ENCODE results near the gene EVX1. TPM values are rescaled to one million over a fixed set of nuclear protein-coding genes. Genes with fewer than 3 reads are reported as not detected.

Gene EVX1
- total RNA-seq, 4 donors from 2014 or later, result 1.4 to 17.2 (median 3.4) TPM; not detected in 1

DNA sequence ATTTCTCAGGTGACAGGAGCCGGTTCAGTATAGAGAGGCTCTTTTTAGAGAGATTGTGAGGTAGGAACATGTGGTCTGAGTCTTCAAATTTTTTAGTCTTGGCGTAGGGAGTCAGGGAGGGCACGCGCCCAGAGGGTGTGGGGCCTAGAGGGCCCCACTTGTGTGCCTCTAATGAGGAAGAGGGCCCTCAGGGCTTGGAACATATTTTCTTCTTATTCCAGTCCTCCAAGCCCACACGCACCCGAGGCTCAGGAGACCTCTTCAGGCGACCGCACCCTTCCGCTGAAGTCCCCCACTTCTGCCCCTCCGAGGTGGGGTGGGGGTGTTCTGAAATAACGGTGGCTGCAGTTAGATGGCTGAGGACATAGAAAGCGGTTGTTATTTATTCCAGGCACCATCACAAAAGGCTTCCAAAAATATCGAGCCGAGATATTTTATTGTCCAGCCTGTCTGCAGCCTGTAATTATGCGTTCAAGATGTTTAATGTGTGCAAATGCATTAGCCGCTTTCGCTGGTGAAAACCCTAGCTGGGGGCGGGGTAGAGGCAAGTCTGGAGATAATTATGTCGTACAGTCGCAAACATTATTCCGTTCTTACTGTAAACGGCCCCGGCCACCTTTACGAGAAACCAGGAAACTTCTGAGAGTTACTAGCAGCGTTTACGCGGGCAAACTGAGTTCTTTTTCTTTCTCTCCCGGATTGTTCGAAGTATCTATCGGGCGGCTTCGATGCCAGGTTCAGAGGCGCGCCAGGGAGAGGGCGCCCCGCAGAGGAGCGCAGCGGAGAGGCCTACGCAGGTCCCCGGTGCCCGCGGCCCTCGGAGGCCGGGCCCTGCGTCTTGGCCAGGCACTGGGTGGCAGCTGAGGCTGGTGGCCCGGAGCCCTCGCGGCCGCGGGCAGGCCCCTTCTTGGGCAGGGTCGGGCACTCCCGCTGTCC is 29.8 kb upstream of the EVX1 start:
- no peak for DNase-seq
- Histone ChIP-seq H3K4me1 (peaks cover 0 to 53% (median 30%) of the 10 kb centered on the region in 4 donors), H3K27me3 (peaks cover 72% of the 10 kb centered on the region), H3K27ac (no peak overlapping the region), H3K4me3 (peak overlapping the region in 1 of 4 donors; percentile 3), H3K36me3 (no peaks in the 10 kb centered on the region), H3K9me3 (no peaks in the 10 kb centered on the region)
- intact Hi-C loops (cut with DNase I; ENCODE audit: low total_unique reads) (no loop called here), in situ Hi-C loops (cut with MboI; ENCODE audit: low pct_ligation_motif_present in 1 of 4, low pct_unique_long_range_greater_than_20kb in 1 of 4, low sequenced_read_pairs in 3 of 4) (loop anchor here (10.0 to 25.0 kb wide), 6 partner anchors 375 to 800 kb away; no protein-coding TSS in a partner anchor)
- TF ChIP-seq POLR2A (IDR thresholded peaks at IDR 0.05) (no peak), EP300 (IDR thresholded peaks at IDR 0.05; ENCODE audit: low read depth) (no peak), POLR2AphosphoS5 (IDR thresholded peaks at IDR 0.05) (no peak)
- TF ChIP-seq, protein P1, sequence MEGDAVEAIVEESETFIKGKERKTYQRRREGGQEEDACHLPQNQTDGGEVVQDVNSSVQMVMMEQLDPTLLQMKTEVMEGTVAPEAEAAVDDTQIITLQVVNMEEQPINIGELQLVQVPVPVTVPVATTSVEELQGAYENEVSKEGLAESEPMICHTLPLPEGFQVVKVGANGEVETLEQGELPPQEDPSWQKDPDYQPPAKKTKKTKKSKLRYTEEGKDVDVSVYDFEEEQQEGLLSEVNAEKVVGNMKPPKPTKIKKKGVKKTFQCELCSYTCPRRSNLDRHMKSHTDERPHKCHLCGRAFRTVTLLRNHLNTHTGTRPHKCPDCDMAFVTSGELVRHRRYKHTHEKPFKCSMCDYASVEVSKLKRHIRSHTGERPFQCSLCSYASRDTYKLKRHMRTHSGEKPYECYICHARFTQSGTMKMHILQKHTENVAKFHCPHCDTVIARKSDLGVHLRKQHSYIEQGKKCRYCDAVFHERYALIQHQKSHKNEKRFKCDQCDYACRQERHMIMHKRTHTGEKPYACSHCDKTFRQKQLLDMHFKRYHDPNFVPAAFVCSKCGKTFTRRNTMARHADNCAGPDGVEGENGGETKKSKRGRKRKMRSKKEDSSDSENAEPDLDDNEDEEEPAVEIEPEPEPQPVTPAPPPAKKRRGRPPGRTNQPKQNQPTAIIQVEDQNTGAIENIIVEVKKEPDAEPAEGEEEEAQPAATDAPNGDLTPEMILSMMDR (IDR thresholded peaks at IDR 0.05), result no peak
- 39 to 56% methylated on average over 18 to 52 of the region's 52 CpGs for WGBS, 2 donors (ENCODE audit: low coverage in 1 of 2)

DNA sequence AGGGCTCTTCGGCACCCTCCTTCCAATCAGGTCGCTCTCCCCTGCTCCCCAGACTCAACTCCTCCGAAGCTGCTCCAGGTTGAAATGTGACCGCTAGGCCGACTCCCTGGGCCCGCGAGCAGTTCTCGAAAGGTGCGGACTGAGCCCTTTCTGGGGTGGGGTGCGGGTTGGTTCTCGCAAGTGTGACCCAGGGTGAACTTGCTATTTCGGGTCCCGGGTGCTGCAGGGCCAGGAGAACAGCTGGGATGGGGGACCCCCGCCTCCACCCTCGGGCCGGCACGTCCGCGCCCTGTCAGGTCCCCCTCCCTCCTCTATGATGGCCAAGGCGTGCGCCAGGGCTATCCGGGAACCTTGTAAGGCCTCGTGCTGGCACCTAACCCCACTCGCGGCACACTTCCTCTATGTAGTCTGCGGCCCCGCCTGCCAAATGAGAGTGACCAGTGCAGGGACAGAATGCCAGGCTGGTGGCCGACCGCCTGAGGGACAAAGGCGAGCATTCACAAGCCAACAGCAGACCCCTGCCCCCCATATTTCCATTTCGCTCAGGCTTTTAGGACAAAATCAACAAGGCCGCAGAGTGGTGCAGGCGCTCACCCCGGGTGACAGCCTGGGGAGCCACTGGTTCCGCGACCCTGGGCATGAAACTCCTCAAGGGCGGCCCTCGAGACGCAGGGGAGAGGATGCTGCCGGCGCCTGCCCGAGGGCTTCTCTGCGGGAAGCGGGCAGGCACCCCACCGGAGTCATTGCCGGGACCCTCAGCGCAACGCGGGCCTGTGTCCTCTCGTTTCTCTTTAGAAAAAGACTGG is 29.0 kb upstream of the EVX1 start:
- Histone ChIP-seq H3K27ac (no peak overlapping the region), H3K27me3 (peaks cover 67% of the 10 kb centered on the region), H3K4me3 (peak overlapping the region in 1 of 4 donors; percentile 3), H3K9me3 (no peaks in the 10 kb centered on the region), H3K36me3 (no peaks in the 10 kb centered on the region), H3K4me1 (peaks cover 0 to 44% (median 28%) of the 10 kb centered on the region in 4 donors)
- in situ Hi-C loops (cut with MboI; ENCODE audit: low pct_ligation_motif_present in 1 of 4, low pct_unique_long_range_greater_than_20kb in 1 of 4, low sequenced_read_pairs in 3 of 4) (loop anchor here (10.0 to 25.0 kb wide), 6 partner anchors 374 to 799 kb away; no protein-coding TSS in a partner anchor), intact Hi-C loops (cut with DNase I; ENCODE audit: low total_unique reads) (no loop called here)
- WGBS, 2 donors (ENCODE audit: low coverage in 1 of 2), result 70% methylated on average over 47 of the region's 50 CpGs; no CpG with 5 or more reads in 1 of the 2 donors
- TF ChIP-seq POLR2AphosphoS5 (IDR thresholded peaks at IDR 0.05) (no peak), EP300 (IDR thresholded peaks at IDR 0.05; ENCODE audit: low read depth) (no peak)
- TF ChIP-seq, protein P1 (IDR thresholded peaks at IDR 0.05), result no peak
- DNase-seq, result no peak

DNA sequence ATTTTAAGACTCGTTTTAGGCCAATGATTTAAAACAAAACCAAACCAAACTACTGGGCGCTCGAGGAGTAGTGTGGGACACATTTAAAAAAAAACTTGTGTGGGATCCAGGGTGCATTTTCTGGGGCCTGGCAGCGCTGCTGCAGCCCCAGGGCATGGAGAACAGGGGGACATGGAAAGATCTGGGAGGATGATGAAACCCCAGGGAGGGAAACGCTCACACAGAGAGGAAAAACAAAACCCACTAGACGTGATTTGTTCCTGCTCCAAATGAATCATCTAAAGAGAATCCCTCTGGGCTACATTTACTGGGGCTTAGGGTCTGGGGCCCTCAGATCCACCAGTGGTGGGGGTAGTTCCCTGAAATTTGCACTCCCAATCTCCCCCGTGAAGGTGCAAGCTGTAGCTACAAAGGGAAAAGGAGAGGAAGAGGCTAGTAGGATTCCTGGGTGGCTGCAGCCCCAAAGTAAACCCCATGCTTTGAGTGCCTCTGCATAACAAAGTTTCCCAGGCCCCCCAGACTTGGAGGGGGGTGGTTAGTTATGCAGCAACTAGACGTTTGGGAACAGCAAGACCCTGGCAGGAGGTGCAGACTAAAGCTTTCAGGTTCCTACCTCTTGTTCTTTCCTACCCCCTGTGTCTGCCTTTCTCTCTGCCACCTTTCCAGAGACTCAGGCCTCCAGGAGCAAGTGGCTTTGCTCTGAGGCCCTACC is 28.2 kb upstream of the EVX1 start:
- Histone ChIP-seq H3K36me3 (no peaks in the 10 kb centered on the region), H3K4me1 (peaks cover 0 to 39% (median 24%) of the 10 kb centered on the region in 4 donors), H3K27ac (no peak overlapping the region), H3K27me3 (peaks cover 68% of the 10 kb centered on the region), H3K4me3 (no peak overlapping the region), H3K9me3 (no peaks in the 10 kb centered on the region)
- intact Hi-C loops (cut with DNase I; ENCODE audit: low total_unique reads) (no loop called here), in situ Hi-C loops (cut with MboI; ENCODE audit: low pct_ligation_motif_present in 1 of 4, low pct_unique_long_range_greater_than_20kb in 1 of 4, low sequenced_read_pairs in 3 of 4) (loop anchor here (10.0 to 25.0 kb wide), 6 partner anchors 373 to 798 kb away; no protein-coding TSS in a partner anchor)
- WGBS, 2 donors (ENCODE audit: low coverage in 1 of 2), result 73 to 79% methylated on average over 6 to 8 of the region's 8 CpGs
- no peak for DNase-seq
- TF ChIP-seq, protein P1 (IDR thresholded peaks at IDR 0.05), result no peak
- TF ChIP-seq EP300 (IDR thresholded peaks at IDR 0.05; ENCODE audit: low read depth) (no peak), POLR2AphosphoS5 (IDR thresholded peaks at IDR 0.05) (no peak), POLR2A (IDR thresholded peaks at IDR 0.05) (no peak)

Data from transverse colon (tissue), 4 donors.